ENCODE data around the gene TYSND1.

Gene TYSND1

GRCh38 chr10:70155255-70155838, 8.8 kb upstream of the TYSND1 start:
- DNase-seq (ENCODE audit: low spot score): no peak
- Histone ChIP-seq H3K4me1 (ENCODE audit: control insufficient read depth in 2 of 2, insufficient read depth in 1 of 2, low read depth in 1 of 2, low read length in 2 of 2) (peaks cover 0 to 7% of the 10 kb centered on the region in 2 donors), H3K4me3 (ENCODE audit: low read length in 2 of 2) (no peak overlapping the region), H2BK120ac (ENCODE audit: low read depth, low read length) (no peak overlapping the region), H3K4ac (ENCODE audit: low read length) (no peak overlapping the region), H3K18ac (ENCODE audit: low read length) (no peak overlapping the region), H2BK15ac (ENCODE audit: low read length) (no peak overlapping the region), H4K8ac (ENCODE audit: low read depth, low read length) (no peak overlapping the region), H3K27ac (replicated peaks; ENCODE audit: low read length) (no peak overlapping the region), H3K9me3 (replicated peaks in 1 of 2; ENCODE audit: control insufficient read depth in 2 of 2, insufficient read depth in 1 of 2, low read depth in 1 of 2, low read length in 2 of 2) (no peaks in the 10 kb centered on the region), H2AFZ (ENCODE audit: low read length) (no peak overlapping the region), H3K9ac (ENCODE audit: low read depth, low read length, poor library complexity) (no peak overlapping the region), H2AK5ac (ENCODE audit: low read depth, low read length) (no peak overlapping the region), H2BK5ac (ENCODE audit: low read length) (no peak overlapping the region), H3K27me3 (ENCODE audit: control insufficient read depth in 3 of 3, insufficient read depth in 3 of 3, low read depth in 1 of 3, low read length in 3 of 3) (no peaks in the 10 kb centered on the region), H3K36me3 (replicated peaks in 1 of 2; ENCODE audit: control insufficient read depth in 2 of 2, insufficient read depth in 2 of 2, low read length in 2 of 2) (peaks cover 12 to 99% of the 10 kb centered on the region in 2 donors), H2BK12ac (ENCODE audit: low read length) (no peak overlapping the region), H3K14ac (ENCODE audit: low read length) (no peak overlapping the region), H3K79me1 (ENCODE audit: low read depth, low read length) (no peaks in the 10 kb centered on the region), H3K23ac (ENCODE audit: low read depth, low read length, poor library complexity) (no peak overlapping the region), H3K4me2 (ENCODE audit: insufficient read depth, low read length, poor library complexity, severe bottlenecking) (no peak overlapping the region), H4K91ac (ENCODE audit: low read depth, low read length, poor library complexity) (no peak overlapping the region)
- no CpG with 5 or more reads among the region's 3 CpGs for WGBS, 2 donors (ENCODE audit: extremely low coverage in 2 of 2, insufficient read length in 2 of 2, insufficient replicate concordance in 1 of 2)

GRCh38 chr10:70148516-70148915, 2.0 kb upstream of the TYSND1 start:
- Histone ChIP-seq H3K14ac (ENCODE audit: low read length) (no peak overlapping the region), H3K9me3 (replicated peaks in 1 of 2; ENCODE audit: control insufficient read depth in 2 of 2, insufficient read depth in 1 of 2, low read depth in 1 of 2, low read length in 2 of 2) (peaks cover 0 to 1% of the 10 kb centered on the region in 2 donors), H3K79me1 (ENCODE audit: low read depth, low read length) (no peaks in the 10 kb centered on the region), H3K9ac (ENCODE audit: low read depth, low read length, poor library complexity) (no peak overlapping the region), H2BK12ac (ENCODE audit: low read length) (no peak overlapping the region), H2BK15ac (ENCODE audit: low read length) (no peak overlapping the region), H3K4me2 (ENCODE audit: insufficient read depth, low read length, poor library complexity, severe bottlenecking) (no peak overlapping the region), H2BK120ac (ENCODE audit: low read depth, low read length) (no peak overlapping the region), H3K4me1 (ENCODE audit: control insufficient read depth in 2 of 2, insufficient read depth in 1 of 2, low read depth in 1 of 2, low read length in 2 of 2) (peaks cover 5 to 8% of the 10 kb centered on the region in 2 donors), H3K23ac (ENCODE audit: low read depth, low read length, poor library complexity) (no peak overlapping the region), H2AK5ac (ENCODE audit: low read depth, low read length) (no peak overlapping the region), H4K91ac (ENCODE audit: low read depth, low read length, poor library complexity) (no peak overlapping the region), H3K18ac (ENCODE audit: low read length) (no peak overlapping the region), H3K4ac (ENCODE audit: low read length) (no peak overlapping the region), H3K27me3 (ENCODE audit: control insufficient read depth in 3 of 3, insufficient read depth in 3 of 3, low read depth in 1 of 3, low read length in 3 of 3) (no peaks in the 10 kb centered on the region), H2AFZ (ENCODE audit: low read length) (no peak overlapping the region), H2BK5ac (ENCODE audit: low read length) (no peak overlapping the region), H4K8ac (ENCODE audit: low read depth, low read length) (no peak overlapping the region), H3K4me3 (ENCODE audit: low read length in 2 of 2) (no peak overlapping the region), H3K27ac (replicated peaks; ENCODE audit: low read length) (no peak overlapping the region), H3K36me3 (replicated peaks in 1 of 2; ENCODE audit: control insufficient read depth in 2 of 2, insufficient read depth in 2 of 2, low read length in 2 of 2) (peaks cover 18 to 54% of the 10 kb centered on the region in 2 donors)
- no CpG with 5 or more reads among the region's 5 CpGs for whole genome bisulfite sequencing, 2 donors (ENCODE audit: extremely low coverage in 2 of 2, insufficient read length in 2 of 2, insufficient replicate concordance in 1 of 2)
- DNase-seq (ENCODE audit: low spot score): no peak

GRCh38 chr10:70147259-70147625, 742 bp upstream of the TYSND1 start:
- no peak overlapping the region for H4K91ac ChIP-seq (ENCODE audit: low read depth, low read length, poor library complexity)
- H3K18ac ChIP-seq (ENCODE audit: low read length): no peak overlapping the region
- H2AK5ac ChIP-seq (ENCODE audit: low read depth, low read length): no peak overlapping the region
- H2AFZ ChIP-seq (ENCODE audit: low read length): peak overlapping the region; percentile 73
- no peak overlapping the region for H3K4me2 ChIP-seq (ENCODE audit: insufficient read depth, low read length, poor library complexity, severe bottlenecking)
- DNase-seq (ENCODE audit: low spot score): no peak
- no peak overlapping the region for H3K9ac ChIP-seq (ENCODE audit: low read depth, low read length, poor library complexity)
- no peaks in the 10 kb centered on the region for H3K27me3 ChIP-seq (ENCODE audit: control insufficient read depth in 3 of 3, insufficient read depth in 3 of 3, low read depth in 1 of 3, low read length in 3 of 3)
- H3K9me3 ChIP-seq (replicated peaks in 1 of 2; ENCODE audit: control insufficient read depth in 2 of 2, insufficient read depth in 1 of 2, low read depth in 1 of 2, low read length in 2 of 2): peaks cover 0 to 1% of the 10 kb centered on the region in 2 donors
- no peaks in the 10 kb centered on the region for H3K79me1 ChIP-seq (ENCODE audit: low read depth, low read length)
- no peak overlapping the region for H3K23ac ChIP-seq (ENCODE audit: low read depth, low read length, poor library complexity)
- no CpG with 5 or more reads among the region's 2 CpGs for WGBS, 2 donors (ENCODE audit: extremely low coverage in 2 of 2, insufficient read length in 2 of 2, insufficient replicate concordance in 1 of 2)
- H3K14ac ChIP-seq (ENCODE audit: low read length): no peak overlapping the region
- no peak overlapping the region for H2BK15ac ChIP-seq (ENCODE audit: low read length)
- H2BK120ac ChIP-seq (ENCODE audit: low read depth, low read length): no peak overlapping the region
- no peak overlapping the region for H4K8ac ChIP-seq (ENCODE audit: low read depth, low read length)
- H3K36me3 ChIP-seq (replicated peaks in 1 of 2; ENCODE audit: control insufficient read depth in 2 of 2, insufficient read depth in 2 of 2, low read length in 2 of 2): peaks cover 18 to 41% of the 10 kb centered on the region in 2 donors
- H3K27ac ChIP-seq (replicated peaks; ENCODE audit: low read length): peak overlapping the region; percentile 72
- H3K4me1 ChIP-seq (ENCODE audit: control insufficient read depth in 2 of 2, insufficient read depth in 1 of 2, low read depth in 1 of 2, low read length in 2 of 2): peaks cover 5 to 8% of the 10 kb centered on the region in 2 donors
- H2BK12ac ChIP-seq (ENCODE audit: low read length): no peak overlapping the region
- no peak overlapping the region for H2BK5ac ChIP-seq (ENCODE audit: low read length)
- peak overlapping the region in 1 of 2 donors; percentile 46 for H3K4me3 ChIP-seq (ENCODE audit: low read length in 2 of 2)
- no peak overlapping the region for H3K4ac ChIP-seq (ENCODE audit: low read length)

- H3K36me3 ChIP-seq (replicated peaks in 1 of 2; ENCODE audit: control insufficient read depth in 2 of 2, insufficient read depth in 2 of 2, low read length in 2 of 2): peaks cover 13 to 28% of the 10 kb centered on the region in 2 donors
- H3K23ac ChIP-seq (ENCODE audit: low read depth, low read length, poor library complexity): peak overlapping the region; percentile 66
- H2BK12ac ChIP-seq (ENCODE audit: low read length): peak overlapping the region; percentile 66
- H3K4ac ChIP-seq (ENCODE audit: low read length): peak overlapping the region; percentile 69
- WGBS, 2 donors (ENCODE audit: extremely low coverage in 2 of 2, insufficient read length in 2 of 2, insufficient replicate concordance in 1 of 2): no CpG with 5 or more reads among the region's 98 CpGs
- H4K8ac ChIP-seq (ENCODE audit: low read depth, low read length): peak overlapping the region; percentile 92
- peak; percentile 74 for DNase-seq (ENCODE audit: low spot score)
- peak overlapping the region; percentile 97 for H3K9ac ChIP-seq (ENCODE audit: low read depth, low read length, poor library complexity)
- H3K79me1 ChIP-seq (ENCODE audit: low read depth, low read length): no peaks in the 10 kb centered on the region
- peaks cover 0 to 1% of the 10 kb centered on the region in 2 donors for H3K9me3 ChIP-seq (replicated peaks in 1 of 2; ENCODE audit: control insufficient read depth in 2 of 2, insufficient read depth in 1 of 2, low read depth in 1 of 2, low read length in 2 of 2)
- no peak overlapping the region for H4K91ac ChIP-seq (ENCODE audit: low read depth, low read length, poor library complexity)
- H2BK5ac ChIP-seq (ENCODE audit: low read length): peak overlapping the region; percentile 94
- H3K14ac ChIP-seq (ENCODE audit: low read length): peak overlapping the region; percentile 98
- H3K27me3 ChIP-seq (ENCODE audit: control insufficient read depth in 3 of 3, insufficient read depth in 3 of 3, low read depth in 1 of 3, low read length in 3 of 3): no peaks in the 10 kb centered on the region
- H3K4me3 ChIP-seq (ENCODE audit: low read length in 2 of 2): peak overlapping the region; percentile 83 to 85
- H2AFZ ChIP-seq (ENCODE audit: low read length): peak overlapping the region; percentile 92
- peak overlapping the region; percentile 90 for H2BK15ac ChIP-seq (ENCODE audit: low read length)
- peaks cover 5 to 8% of the 10 kb centered on the region in 2 donors for H3K4me1 ChIP-seq (ENCODE audit: control insufficient read depth in 2 of 2, insufficient read depth in 1 of 2, low read depth in 1 of 2, low read length in 2 of 2)
- peak overlapping the region; percentile 93 for H3K4me2 ChIP-seq (ENCODE audit: insufficient read depth, low read length, poor library complexity, severe bottlenecking)
- peak overlapping the region; percentile 86 for H3K27ac ChIP-seq (replicated peaks; ENCODE audit: low read length)
- H3K18ac ChIP-seq (ENCODE audit: low read length): peak overlapping the region; percentile 98
- peak overlapping the region; percentile 78 for H2AK5ac ChIP-seq (ENCODE audit: low read depth, low read length)
- H2BK120ac ChIP-seq (ENCODE audit: low read depth, low read length): peak overlapping the region; percentile 88
Measured at GRCh38 chr10:70145666-70146488, 623 bp downstream of the TYSND1 start.

Data from neuronal stem cell (in vitro differentiated cells).